ENCODE data around the gene C4orf51.

C4orf51 gene

GRCh38 chr4:145716200-145716599 lies 36.3 kb downstream of the C4orf51 start:
- no peak for DNase-seq

GRCh38 chr4:145716661-145717200 lies 36.8 kb downstream of the C4orf51 start:
- no peak for DNase-seq

- DNase-seq: no peak
Observed at GRCh38 chr4:145719752-145720624, 40.0 kb downstream of the C4orf51 start.

- no peak for DNase-seq
Observed at GRCh38 chr4:145720656-145721055, 40.7 kb downstream of the C4orf51 start.

GRCh38 chr4:145722561-145722960 lies 42.6 kb downstream of the C4orf51 start:
- DNase-seq: no peak

GRCh38 chr4:145723336-145723735 lies 43.4 kb downstream of the C4orf51 start:
- no peak for DNase-seq

GRCh38 chr4:145730026-145730425 lies 50.1 kb downstream of the C4orf51 start:
- DNase-seq: no peak

GRCh38 chr4:145731028-145731427 lies 51.1 kb downstream of the C4orf51 start:
- DNase-seq: no peak

- no peak for DNase-seq
Observed at GRCh38 chr4:145732001-145732815, 52.3 kb downstream of the C4orf51 start.

- peak; percentile 90 for DNase-seq
Observed at GRCh38 chr4:145732895-145733880, 53.2 kb downstream of the C4orf51 start.

GRCh38 chr4:145734031-145734430 lies 54.1 kb downstream of the C4orf51 start:
- no peak for DNase-seq

GRCh38 chr4:145734576-145735346 lies 54.8 kb downstream of the C4orf51 start:
- no peak for DNase-seq

- DNase-seq: no peak
Observed at GRCh38 chr4:145735347-145735675, 55.4 kb downstream of the C4orf51 start.

- no peak for DNase-seq
Observed at GRCh38 chr4:145735827-145736226, 55.9 kb downstream of the C4orf51 start.

- DNase-seq: no peak
Observed at GRCh38 chr4:145736241-145736831, 56.4 kb downstream of the C4orf51 start.

- DNase-seq: no peak
Observed at GRCh38 chr4:145739845-145740244, 59.9 kb downstream of the C4orf51 start.

- no peak for DNase-seq
Observed at GRCh38 chr4:145740806-145741205, 60.9 kb downstream of the C4orf51 start.

GRCh38 chr4:145743641-145744040 lies 63.7 kb downstream of the C4orf51 start:
- DNase-seq: no peak

- no peak for DNase-seq
Observed at GRCh38 chr4:145755802-145756201, 75.9 kb downstream of the C4orf51 start.

GRCh38 chr4:145756244-145756643 lies 76.3 kb downstream of the C4orf51 start:
- no peak for DNase-seq

- DNase-seq: no peak
Observed at GRCh38 chr4:145757188-145757587, 77.2 kb downstream of the C4orf51 start.

Measured in GDM1 (cell line).